ENCODE measurements around the gene TUBA3C.

The TUBA3C gene

GRCh38 chr13:19156013-19156825, 25.4 kb downstream of the TUBA3C start:
- Mint-ChIP-seq H3K9me3 (no peaks in the 10 kb centered on the region), H3K27me3 (ENCODE audit: low read depth) (no peaks in the 10 kb centered on the region), H3K27ac (no peak overlapping the region), H3K4me1 (ENCODE audit: low read depth) (no peaks in the 10 kb centered on the region), H3K36me3 (ENCODE audit: low read depth) (no peaks in the 10 kb centered on the region), H3K4me3 (no peak overlapping the region)
- no peak for DNase-seq (ENCODE audit: low spot score)

GRCh38 chr13:19155321-19155861, 26.2 kb downstream of the TUBA3C start:
- no peak overlapping the region for H3K4me3 Mint-ChIP-seq

GRCh38 chr13:19154843-19155242, 26.8 kb downstream of the TUBA3C start:
- no peaks in the 10 kb centered on the region for H3K27me3 Mint-ChIP-seq (ENCODE audit: low read depth)
- no peaks in the 10 kb centered on the region for H3K36me3 Mint-ChIP-seq (ENCODE audit: low read depth)
- no peaks in the 10 kb centered on the region for H3K4me1 Mint-ChIP-seq (ENCODE audit: low read depth)
- no peaks in the 10 kb centered on the region for H3K9me3 Mint-ChIP-seq
- H3K4me3 Mint-ChIP-seq: no peak overlapping the region
- no peak for DNase-seq (ENCODE audit: low spot score)
- H3K27ac Mint-ChIP-seq: no peak overlapping the region

More at GRCh38 chr13:19155321-19155861, 26.2 kb downstream of the TUBA3C start:
- H3K9me3 Mint-ChIP-seq: no peaks in the 10 kb centered on the region
- H3K27me3 Mint-ChIP-seq (ENCODE audit: low read depth): no peaks in the 10 kb centered on the region
- no peak overlapping the region for H3K27ac Mint-ChIP-seq
- H3K36me3 Mint-ChIP-seq (ENCODE audit: low read depth): no peaks in the 10 kb centered on the region
- DNase-seq (ENCODE audit: low spot score): no peak
- no peaks in the 10 kb centered on the region for H3K4me1 Mint-ChIP-seq (ENCODE audit: low read depth)

- H3K4me1 Mint-ChIP-seq (ENCODE audit: low read depth): no peaks in the 10 kb centered on the region
- H3K4me3 Mint-ChIP-seq: no peak overlapping the region
- H3K27me3 Mint-ChIP-seq (ENCODE audit: low read depth): no peaks in the 10 kb centered on the region
- H3K9me3 Mint-ChIP-seq: peaks cover 2% of the 10 kb centered on the region
- H3K27ac Mint-ChIP-seq: no peak overlapping the region
- no peaks in the 10 kb centered on the region for H3K36me3 Mint-ChIP-seq (ENCODE audit: low read depth)
- no peak for DNase-seq (ENCODE audit: low spot score)
Observed at GRCh38 chr13:19153782-19154450, 27.7 kb downstream of the TUBA3C start.

- Mint-ChIP-seq H3K36me3 (ENCODE audit: low read depth) (peaks cover 2% of the 10 kb centered on the region), H3K9me3 (peaks cover 15% of the 10 kb centered on the region), H3K4me1 (ENCODE audit: low read depth) (no peaks in the 10 kb centered on the region)
Observed at GRCh38 chr13:19152403-19152802, 29.2 kb downstream of the TUBA3C start.

GRCh38 chr13:19151581-19152263, 29.9 kb downstream of the TUBA3C start:
- Mint-ChIP-seq H3K36me3 (ENCODE audit: low read depth) (peaks cover 2% of the 10 kb centered on the region), H3K27ac (no peak overlapping the region), H3K9me3 (peaks cover 15% of the 10 kb centered on the region), H3K4me3 (no peak overlapping the region), H3K4me1 (ENCODE audit: low read depth) (no peaks in the 10 kb centered on the region), H3K27me3 (ENCODE audit: low read depth) (no peaks in the 10 kb centered on the region)
- DNase-seq (ENCODE audit: low spot score): no peak

More at GRCh38 chr13:19152403-19152802, 29.2 kb downstream of the TUBA3C start:
- no peak for DNase-seq (ENCODE audit: low spot score)
- Mint-ChIP-seq H3K4me3 (no peak overlapping the region), H3K27ac (no peak overlapping the region), H3K27me3 (ENCODE audit: low read depth) (no peaks in the 10 kb centered on the region)

GRCh38 chr13:19150712-19151228, 30.9 kb downstream of the TUBA3C start:
- H3K9me3 Mint-ChIP-seq: peaks cover 20% of the 10 kb centered on the region
- no peaks in the 10 kb centered on the region for H3K27me3 Mint-ChIP-seq (ENCODE audit: low read depth)
- DNase-seq (ENCODE audit: low spot score): no peak
- no peak overlapping the region for H3K4me3 Mint-ChIP-seq
- no peak overlapping the region for H3K27ac Mint-ChIP-seq
- peaks cover 2% of the 10 kb centered on the region for H3K36me3 Mint-ChIP-seq (ENCODE audit: low read depth)
- H3K4me1 Mint-ChIP-seq (ENCODE audit: low read depth): no peaks in the 10 kb centered on the region

- no peak overlapping the region for H3K27ac Mint-ChIP-seq
- H3K4me3 Mint-ChIP-seq: no peak overlapping the region
- H3K4me1 Mint-ChIP-seq (ENCODE audit: low read depth): no peaks in the 10 kb centered on the region
- H3K9me3 Mint-ChIP-seq: peaks cover 20% of the 10 kb centered on the region
- peaks cover 2% of the 10 kb centered on the region for H3K36me3 Mint-ChIP-seq (ENCODE audit: low read depth)
- H3K27me3 Mint-ChIP-seq (ENCODE audit: low read depth): no peaks in the 10 kb centered on the region
- no peak for DNase-seq (ENCODE audit: low spot score)
Observed at GRCh38 chr13:19150226-19150625, 31.4 kb downstream of the TUBA3C start.

- Mint-ChIP-seq H3K27ac (no peak overlapping the region), H3K36me3 (ENCODE audit: low read depth) (peaks cover 2% of the 10 kb centered on the region), H3K9me3 (peaks cover 20% of the 10 kb centered on the region), H3K4me1 (ENCODE audit: low read depth) (no peaks in the 10 kb centered on the region), H3K27me3 (ENCODE audit: low read depth) (no peaks in the 10 kb centered on the region), H3K4me3 (no peak overlapping the region)
- DNase-seq (ENCODE audit: low spot score): no peak
Observed at GRCh38 chr13:19148561-19148960, 33.1 kb downstream of the TUBA3C start.

Measured in T-helper 2 cell treated with Interferon-gamma antibody and Interleukin-4, amounts not matched to agents 5 μg/mL and 100 μg/mL, for 36 hours (primary cell).